ENCODE results near the gene RAB29.
A peak's percentile ranks its signal among the peaks of the same experiment; 100 is the strongest.

The RAB29 gene

GRCh38 chr1:205719762-205720161 is 55.5 kb downstream of the RAB29 start:
- peak in 1 of 5 donors; percentile 18 for DNase-seq

- no peak for DNase-seq
Measured at GRCh38 chr1:205719015-205719414, 56.3 kb downstream of the RAB29 start.

All from T-helper 1 cell (primary cell).